ENCODE data around the gene FOSB.

GRCh38 chr19:45475537-45476291 is 7.9 kb downstream of the FOSB start:
- TF ChIP-seq EP300 (IDR thresholded peaks at IDR 0.05) (no peak), POLR2A (IDR thresholded peaks at IDR 0.05) (no peak)
- TF ChIP-seq, protein P1, sequence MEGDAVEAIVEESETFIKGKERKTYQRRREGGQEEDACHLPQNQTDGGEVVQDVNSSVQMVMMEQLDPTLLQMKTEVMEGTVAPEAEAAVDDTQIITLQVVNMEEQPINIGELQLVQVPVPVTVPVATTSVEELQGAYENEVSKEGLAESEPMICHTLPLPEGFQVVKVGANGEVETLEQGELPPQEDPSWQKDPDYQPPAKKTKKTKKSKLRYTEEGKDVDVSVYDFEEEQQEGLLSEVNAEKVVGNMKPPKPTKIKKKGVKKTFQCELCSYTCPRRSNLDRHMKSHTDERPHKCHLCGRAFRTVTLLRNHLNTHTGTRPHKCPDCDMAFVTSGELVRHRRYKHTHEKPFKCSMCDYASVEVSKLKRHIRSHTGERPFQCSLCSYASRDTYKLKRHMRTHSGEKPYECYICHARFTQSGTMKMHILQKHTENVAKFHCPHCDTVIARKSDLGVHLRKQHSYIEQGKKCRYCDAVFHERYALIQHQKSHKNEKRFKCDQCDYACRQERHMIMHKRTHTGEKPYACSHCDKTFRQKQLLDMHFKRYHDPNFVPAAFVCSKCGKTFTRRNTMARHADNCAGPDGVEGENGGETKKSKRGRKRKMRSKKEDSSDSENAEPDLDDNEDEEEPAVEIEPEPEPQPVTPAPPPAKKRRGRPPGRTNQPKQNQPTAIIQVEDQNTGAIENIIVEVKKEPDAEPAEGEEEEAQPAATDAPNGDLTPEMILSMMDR (IDR thresholded peaks at IDR 0.05), result no peak

All from ovary (tissue), 3 donors.